HUDEP-2 (cell line): ENCODE measurements around the gene LPAR1.
"Not testable (repeated sequence)": the region's sequence is repeated elsewhere in the genome, so short reads cannot be mapped to it uniquely, and the experiment has no call there.

Experiments
- DNase-seq, 76 experiments: peaks; one replicate each; lab custom pipeline; 2025; ENCODE audit not compliant: unreplicated experiment in 76 of 76; lab: John Stamatoyannopoulos, UW

Gene LPAR1, protein sequence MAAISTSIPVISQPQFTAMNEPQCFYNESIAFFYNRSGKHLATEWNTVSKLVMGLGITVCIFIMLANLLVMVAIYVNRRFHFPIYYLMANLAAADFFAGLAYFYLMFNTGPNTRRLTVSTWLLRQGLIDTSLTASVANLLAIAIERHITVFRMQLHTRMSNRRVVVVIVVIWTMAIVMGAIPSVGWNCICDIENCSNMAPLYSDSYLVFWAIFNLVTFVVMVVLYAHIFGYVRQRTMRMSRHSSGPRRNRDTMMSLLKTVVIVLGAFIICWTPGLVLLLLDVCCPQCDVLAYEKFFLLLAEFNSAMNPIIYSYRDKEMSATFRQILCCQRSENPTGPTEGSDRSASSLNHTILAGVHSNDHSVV

DNA sequence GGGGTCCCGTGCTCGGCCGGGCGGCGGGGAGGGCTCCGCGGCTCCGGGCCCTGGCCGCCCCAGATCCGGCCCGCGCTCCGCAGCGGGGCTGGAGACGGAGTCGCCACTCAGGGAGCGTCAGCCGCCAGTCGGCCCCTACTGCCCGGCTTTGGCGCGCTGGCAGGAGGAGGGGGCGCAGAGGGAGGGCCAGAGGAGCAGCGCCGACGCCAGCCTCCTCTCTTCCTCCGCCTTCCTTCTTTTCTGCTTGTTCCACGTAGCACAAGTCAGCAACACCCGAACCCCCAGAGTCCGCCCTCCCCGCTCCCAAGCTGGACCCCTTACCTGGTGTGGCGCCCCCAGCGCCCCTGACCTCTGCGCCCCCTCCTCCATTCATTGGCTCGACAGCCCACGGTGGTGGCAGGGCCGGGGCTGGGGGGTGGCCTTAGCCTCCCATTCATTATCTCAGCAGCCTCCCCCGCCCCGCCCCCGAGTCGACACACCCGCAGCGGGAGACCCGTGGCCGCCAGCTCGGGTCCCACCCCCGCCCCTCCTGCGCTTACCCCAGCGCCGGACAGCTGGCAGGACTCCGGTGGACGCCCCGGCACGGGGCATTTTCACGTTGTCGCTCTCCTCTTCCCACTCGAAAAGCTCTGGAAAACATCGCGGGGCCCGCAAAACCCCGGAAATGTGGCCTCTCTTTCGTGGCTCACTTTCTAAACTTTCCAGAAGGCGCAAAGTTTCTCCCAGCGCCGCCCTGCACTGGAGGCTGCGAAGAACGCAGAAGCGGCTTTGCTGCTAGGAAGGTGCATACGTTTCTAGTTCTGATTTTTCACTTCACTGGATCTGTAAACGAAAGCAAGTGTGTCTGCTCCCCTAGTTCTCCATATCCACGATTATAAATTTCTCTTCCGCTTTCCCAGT is at the start of gene LPAR1:
Gene LPAR1 (minus strand): TSS at position 140 of the 900 bp plus-strand sequence. CDS start 66,353 bp downstream, outside the sequence.
- DNase-seq, result no peak

DNA sequence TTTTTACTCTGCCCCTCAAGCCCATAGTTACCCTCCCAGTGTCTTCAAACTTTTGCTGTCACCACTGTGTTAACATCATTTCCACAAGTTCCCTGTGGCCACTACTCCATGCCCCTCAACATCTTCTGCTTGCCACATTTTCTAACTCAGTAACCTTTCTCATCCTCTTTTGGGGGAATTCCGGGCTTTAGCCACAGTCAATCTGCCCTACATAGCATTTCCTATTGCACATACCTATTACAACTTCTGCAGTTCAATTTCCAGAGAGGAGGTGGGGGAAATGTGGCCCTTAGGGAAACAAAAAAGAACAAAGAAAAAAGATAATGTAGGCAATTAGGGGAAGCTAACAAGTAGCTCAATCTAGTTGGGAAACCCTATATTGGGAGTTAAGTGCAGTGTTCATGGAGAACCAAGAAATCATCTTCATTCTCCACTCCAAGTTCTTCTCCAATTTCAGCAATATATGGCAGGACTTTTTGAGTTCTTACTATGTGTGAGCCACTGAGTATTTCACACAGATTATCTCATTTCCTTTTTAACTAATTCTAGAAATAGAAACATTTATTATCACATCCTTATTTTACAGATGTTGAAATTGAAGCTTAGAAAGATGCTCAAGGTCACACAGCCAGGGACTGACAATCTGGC is 40.2 kb upstream of the LPAR1 start:
- no peak for DNase-seq

DNA sequence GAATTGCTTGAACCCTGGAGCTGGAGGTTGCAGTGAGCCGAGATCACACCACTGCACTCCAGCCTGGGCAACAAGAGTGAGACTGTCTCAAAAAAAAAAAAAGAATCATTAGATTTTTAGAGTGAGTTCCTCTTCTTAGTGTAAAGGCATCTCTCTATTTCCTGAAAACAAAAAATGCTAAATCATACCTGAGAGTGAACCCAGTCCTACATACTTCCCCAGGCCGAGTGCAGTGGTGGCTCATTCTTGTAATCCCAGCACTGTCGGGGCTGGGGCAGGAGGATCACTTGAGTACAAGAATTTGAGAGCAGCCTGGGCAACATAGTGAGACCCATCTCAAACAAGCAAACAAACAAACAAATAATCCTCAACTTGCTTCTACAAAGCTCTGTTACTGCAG is 38.2 kb upstream of the LPAR1 start:
- no peak for DNase-seq

DNA sequence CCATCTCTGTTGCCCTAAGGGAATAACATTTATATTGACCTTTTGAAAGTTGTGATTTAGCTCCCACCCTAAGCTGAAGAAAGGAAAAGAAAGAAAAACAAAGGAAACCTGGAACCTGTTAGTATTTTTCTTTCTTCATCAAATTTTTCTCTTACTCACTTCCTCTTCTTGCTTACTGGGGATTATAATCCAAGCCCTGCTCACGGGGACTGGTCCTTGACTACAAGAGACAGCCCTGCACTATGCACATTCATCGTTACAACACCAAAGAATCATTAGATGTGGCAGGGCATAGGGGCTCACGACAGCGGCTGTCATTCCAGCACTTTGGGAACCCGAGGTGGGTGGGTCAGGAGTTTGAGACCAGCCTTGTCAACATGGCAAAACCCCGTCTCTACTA is 37.8 kb upstream of the LPAR1 start:
- no peak for DNase-seq

DNA sequence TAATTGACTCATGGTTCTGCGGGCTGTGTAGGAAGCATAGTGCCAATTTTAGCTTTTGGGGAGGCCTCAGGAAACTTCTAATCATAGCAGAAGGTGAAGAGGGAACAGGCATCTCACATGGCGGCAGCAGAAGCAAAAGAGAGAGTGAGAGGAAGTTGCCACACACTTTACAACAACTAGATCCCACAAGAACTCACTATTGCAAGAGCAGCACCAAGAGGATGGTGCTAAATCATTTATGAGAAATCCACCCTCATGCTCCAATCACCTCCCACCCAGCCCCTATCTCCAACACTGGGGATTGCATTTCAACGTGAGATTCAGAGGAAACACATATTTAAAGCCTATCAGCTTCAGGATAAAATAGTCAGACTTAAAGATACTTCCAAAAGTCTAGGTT is 36.1 kb upstream of the LPAR1 start:
- DNase-seq, result no peak

DNA sequence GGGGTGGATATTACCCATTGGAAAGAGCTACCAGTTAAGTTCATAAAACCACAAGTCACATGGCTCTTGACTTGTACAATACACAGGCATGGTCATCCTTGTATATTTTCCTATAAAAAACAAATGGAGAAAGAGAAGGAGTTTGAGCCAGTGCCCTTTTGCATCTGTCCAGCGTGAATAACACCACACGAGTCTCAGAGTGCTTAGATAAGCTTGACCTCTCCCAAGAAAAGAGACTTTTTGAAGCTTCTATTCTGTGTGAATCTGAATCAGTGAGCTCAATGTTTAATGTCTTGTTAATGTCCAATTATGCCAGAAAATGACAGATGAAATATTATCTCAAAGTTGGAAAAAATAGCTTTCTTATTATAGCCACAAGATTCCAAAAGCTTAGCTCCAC is 30.9 kb upstream of the LPAR1 start:
- no peak for DNase-seq

DNA sequence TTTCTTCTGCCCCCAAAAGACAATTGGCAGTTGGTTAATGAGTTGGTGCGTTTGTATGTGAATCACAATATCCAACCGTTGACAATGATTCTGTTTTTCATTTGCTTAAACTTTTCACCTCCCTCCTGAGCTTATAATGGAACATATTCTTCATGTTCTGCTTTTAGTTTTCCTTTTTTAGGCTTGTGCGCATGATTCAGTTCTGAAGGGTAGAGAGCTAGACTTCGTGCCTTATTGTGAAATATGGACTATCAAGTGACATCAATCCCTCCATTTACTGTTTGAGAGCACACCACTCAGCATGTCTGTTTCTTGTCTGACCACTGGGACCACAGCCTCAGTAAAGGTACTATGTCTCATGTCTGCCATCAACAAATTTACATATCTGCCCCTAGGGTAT is 30.5 kb upstream of the LPAR1 start:
- DNase-seq, result no peak

DNA sequence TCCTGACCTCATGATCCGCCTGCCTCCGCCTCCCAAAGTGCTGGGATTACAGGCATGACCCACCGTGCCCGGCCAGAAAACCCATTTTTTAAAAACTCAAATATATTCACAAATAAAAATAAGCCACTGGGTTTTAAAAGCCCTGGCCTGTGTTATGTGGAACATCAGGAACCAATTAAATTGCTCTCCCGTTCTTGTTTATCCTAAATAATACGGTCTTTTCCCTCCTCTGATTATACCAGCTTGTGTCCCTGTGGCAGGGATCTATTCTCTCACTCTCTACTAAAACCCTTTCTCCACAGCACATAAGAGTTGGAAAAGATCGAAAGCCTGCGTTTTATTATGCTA is 30.1 kb upstream of the LPAR1 start:
- no peak for DNase-seq

DNA sequence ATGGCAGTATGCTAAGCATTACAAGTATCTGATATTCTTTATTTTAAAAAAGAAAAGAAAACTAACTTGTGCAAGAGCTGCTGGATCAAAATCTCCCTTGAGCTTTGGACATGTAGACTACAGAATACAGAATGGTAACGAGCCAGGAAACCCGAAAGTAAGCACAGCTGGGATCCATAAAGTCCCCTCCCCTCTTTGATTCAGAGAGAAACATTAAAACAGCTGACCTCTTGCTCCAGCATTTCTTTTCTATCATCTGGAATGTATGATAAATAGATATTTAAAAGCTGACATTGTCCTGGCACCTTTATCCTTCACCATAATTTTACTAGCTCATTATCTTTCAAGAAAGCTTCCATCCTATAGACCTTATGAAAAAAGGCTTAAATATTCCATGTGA is 28.2 kb upstream of the LPAR1 start:
- DNase-seq, result no peak

DNA sequence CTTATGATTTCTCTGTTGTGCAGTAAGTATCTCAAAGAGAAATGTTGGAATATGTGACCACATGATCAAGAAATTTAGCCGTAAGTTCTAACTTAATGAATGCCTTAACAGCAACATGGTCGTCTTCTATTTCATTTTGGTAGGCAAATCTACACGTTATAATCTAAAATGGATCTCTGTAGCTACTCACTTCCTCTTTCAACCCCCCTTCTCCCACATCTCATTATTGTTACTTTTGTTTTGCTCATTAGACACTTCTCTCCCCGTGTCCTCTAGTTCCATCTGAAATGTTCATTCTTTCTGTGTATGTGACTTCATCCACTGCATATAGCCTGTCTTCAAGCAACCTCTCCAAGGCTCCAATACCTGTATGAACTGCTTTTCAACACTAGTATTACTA is 27.1 kb upstream of the LPAR1 start:
- no peak for DNase-seq

DNA sequence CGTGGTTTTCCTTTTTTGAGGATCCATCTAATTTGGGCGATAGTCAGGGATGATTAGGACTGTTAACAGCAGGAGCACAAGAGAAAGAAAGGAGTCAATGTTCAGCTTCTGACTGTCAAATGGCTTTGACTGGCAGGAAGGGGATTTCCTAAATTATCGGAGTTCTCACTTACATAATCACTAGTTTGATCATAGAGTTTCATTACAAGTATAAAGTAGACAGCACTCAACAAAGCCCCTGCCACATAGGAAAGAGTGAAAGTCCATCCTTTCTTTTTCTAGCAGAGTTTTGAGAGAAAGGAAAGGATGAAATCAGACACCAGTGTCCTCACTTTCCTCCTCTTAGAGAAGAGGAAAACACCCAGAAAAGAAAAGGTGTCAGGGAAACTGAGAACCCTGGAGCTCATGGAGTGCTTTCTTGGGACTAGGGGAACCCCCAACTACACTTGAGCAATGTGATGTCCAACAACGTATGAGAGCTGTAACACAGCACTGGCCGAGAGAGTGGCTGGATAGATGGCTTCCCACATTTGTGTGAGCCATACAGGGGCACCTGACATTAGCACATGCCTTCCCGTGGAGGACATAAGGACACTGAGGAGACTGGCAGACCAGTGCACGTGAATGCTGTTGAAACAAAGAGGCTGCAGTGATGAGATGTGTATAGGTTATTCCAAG is 26.0 kb upstream of the LPAR1 start:
- no peak for DNase-seq

DNA sequence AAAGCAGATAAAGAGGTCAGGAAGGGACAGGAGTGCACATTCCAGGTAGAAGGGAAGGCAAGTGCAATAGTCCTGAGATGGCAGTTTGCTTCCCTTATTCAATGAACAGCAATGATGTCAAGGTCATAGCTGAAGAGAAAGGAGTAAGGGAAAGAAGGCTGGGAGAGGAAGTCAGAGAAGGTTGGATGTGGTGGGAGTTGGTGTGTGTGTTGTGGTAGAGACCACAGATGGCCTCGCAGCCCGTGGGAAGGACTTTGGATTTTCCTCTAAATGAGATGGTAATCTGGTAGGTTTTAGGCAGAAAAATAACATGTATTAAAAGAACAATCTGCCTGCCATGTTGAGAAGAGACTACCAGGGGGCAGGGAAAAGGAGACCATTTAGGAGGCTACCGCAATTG is 25.1 kb upstream of the LPAR1 start:
- no peak for DNase-seq

DNA sequence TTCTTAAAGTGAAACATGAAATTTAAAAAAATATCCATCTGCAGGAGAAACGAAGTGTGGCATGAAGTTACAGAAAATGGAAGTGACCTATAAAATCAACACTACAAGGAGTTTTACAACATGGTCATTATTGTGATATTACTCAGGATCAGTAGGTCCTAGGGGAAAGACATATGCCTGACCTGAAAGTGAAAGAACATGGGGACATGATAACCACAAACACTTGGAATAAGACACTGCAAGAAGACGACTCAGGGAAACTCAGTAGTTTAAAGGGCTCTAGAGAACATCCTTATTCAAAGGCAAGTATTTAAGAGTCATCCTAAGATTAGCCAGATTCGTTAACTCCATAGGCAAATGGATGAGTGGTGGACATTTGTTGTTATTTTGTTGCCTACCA is 19.9 kb upstream of the LPAR1 start:
- no peak for DNase-seq

DNA sequence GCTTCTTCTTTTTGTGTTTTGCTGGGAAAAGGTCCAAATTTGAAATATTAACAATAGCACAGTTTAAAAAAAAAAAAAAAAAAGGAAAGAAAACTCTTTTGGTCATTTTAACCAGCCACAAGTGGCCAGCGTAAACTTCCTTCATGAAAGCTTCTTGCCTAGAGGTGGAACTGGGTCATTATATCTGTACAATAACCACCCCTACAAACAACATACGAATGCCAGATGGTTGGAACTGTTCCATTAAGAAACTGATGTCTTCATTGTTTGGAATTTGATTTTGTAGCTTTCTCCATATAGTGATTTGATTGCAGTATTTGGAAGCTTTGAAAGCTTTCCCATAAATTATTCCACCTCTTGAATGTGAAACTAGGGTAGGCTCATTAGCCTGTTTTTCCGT is 18.3 kb upstream of the LPAR1 start:
- no peak for DNase-seq

DNA sequence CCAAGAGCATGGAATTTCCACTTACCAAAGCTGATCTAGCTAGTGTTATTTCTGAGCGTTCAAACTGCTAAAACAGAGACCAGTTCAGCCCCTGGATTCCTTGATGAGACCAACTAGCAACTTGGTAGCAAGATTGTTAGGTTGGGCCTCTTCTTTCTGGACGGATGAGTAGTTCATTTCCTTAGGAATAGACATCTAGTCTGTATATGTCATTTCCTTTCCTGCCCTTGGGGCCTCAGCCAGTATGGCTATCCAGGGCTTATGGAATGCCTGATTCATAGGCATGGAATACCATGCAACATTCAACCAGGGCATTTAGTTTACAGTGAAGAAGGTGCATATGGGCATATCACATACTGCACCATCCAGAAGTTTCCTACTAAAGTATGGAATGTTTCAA is 14.5 kb upstream of the LPAR1 start:
- no peak for DNase-seq

DNA sequence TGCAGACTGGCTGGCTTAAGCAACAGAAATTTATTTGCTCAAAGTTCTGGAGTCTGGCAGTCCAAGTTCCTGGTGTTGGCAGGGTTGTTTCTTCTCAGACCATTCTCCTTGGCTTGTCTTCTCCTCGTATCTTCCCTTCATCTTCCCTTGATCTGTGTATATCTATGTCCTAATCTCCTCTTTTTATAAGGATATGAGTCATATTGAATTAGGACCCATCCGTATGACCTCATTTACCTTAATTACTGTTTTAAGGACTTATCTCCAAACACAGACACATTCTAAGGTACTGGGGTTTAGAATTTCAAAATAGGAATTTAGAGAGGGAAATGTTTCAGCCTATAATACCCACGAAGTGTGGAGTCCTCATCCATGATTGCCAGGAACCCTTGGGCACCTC is 13.1 kb upstream of the LPAR1 start:
- no peak for DNase-seq

DNA sequence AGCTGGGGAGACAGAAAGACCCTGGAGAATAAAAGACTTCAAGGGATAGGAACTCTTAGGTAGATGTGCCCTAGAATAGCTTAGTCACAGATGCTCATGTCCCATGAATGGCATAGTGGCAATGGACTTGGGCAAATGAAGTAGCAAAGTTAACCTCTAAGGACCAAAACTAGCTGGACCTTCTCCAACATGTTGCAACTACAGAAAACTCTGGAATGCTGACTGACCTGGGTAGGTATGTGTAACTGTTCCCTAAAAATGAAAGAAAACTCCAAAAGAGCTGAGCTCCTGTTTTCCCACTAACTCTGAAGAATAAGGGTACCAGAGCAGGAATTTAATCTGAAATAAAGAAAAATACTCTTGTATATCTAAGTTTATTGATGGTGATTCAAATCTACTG is 12.5 kb upstream of the LPAR1 start:
- no peak for DNase-seq

DNA sequence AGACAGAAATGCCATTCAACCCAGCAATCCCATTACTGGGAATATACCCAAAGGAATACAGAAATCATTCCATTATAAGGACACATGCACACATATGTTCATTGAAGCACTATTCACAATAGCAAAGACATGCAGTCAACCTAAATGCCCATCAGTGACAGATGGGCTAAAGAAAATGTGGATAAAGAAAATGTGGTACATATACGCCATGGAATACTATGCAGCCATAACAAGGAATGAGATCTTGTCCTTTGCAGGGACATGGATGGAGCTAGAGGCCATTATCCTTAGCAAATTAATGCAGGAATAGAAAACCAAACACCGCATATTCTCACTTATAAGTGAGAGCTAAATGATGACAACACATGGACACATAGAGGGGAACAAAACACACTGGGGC is 9.0 kb upstream of the LPAR1 start:
- DNase-seq, result not testable (repeated sequence)

DNA sequence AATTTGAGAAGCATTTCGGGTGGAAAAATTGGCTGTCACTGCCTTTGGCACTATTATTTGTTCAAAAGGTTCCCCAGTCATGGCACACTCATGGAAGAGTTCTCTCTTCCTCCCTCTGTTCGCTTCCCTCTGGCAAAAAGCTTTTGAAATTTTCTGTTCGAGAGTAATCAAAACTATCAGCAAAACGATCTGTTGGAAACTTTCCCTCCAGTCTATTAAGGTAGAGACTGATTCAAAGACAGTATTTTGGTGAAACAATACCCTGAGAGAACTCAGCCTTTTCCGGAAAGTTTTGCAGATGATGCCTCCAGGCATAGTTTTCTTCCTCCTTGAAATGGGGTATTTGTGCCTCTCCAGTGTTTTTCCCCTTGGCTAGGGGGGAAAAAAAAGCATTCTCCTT is 3.6 kb upstream of the LPAR1 start:
- no peak for DNase-seq

DNA sequence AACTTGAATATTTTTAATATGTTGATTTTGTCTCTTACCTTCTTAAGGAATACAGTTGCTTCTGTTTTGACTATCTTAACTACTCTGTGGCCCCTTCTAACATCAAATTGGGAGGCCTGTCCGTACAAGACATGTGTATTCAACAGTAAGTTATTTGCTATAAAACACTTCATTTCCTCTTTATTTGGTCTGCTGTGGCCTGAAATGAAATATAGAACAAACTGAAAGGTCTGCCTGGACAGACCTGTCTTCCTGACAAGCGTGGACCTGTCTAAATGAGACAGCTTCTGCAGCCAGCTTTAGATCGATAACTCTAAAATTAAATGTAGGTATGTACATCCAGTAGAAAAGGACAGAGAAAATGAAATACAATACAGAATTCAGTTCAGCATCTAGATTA is 2.2 kb upstream of the LPAR1 start:
- no peak for DNase-seq

DNA sequence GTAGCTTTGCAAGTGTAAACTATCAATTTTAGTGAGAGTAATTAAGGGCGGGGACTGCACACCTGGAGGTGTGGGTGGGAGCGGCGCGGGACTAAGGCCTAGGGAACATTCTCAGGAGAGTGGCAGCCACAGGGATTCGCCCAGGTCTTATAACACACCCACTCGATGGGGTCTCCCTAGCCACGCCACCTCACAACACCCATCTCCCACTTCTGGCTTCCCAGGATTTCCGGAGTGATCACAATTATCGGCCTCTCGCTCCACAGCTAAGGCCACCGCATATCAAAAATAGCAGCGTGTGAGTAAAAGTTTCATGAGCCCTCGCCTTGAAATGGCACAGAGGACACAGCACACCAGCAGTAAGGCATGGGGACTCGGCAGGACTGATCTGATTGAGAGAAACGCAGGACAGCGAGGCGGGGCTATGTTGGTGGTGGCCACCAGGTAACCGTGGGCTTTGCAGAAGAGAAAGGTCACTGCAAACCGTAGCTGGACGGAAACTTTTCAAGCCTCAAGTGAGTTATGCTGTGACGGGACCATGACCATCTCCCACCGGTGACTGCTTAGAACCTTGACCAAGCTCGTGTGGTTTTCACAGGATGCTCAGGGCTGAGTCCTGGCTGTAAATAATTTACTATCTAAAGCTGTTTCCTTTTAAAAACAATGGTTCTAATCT is 1.1 kb upstream of the LPAR1 start:
- DNase-seq, result no peak
